HG03342 (cell line): ENCODE data around the gene UFC1.

Source experiments
- ATAC-seq: cut with Tn5 transposase; IDR thresholded peaks from one replicate; pipeline ENCODE4 v1.9.1; 2021; ENCODE audit warnings: mild to moderate bottlenecking, moderate library complexity; ENCODE audit not compliant: unreplicated experiment

UFC1 gene

DNA sequence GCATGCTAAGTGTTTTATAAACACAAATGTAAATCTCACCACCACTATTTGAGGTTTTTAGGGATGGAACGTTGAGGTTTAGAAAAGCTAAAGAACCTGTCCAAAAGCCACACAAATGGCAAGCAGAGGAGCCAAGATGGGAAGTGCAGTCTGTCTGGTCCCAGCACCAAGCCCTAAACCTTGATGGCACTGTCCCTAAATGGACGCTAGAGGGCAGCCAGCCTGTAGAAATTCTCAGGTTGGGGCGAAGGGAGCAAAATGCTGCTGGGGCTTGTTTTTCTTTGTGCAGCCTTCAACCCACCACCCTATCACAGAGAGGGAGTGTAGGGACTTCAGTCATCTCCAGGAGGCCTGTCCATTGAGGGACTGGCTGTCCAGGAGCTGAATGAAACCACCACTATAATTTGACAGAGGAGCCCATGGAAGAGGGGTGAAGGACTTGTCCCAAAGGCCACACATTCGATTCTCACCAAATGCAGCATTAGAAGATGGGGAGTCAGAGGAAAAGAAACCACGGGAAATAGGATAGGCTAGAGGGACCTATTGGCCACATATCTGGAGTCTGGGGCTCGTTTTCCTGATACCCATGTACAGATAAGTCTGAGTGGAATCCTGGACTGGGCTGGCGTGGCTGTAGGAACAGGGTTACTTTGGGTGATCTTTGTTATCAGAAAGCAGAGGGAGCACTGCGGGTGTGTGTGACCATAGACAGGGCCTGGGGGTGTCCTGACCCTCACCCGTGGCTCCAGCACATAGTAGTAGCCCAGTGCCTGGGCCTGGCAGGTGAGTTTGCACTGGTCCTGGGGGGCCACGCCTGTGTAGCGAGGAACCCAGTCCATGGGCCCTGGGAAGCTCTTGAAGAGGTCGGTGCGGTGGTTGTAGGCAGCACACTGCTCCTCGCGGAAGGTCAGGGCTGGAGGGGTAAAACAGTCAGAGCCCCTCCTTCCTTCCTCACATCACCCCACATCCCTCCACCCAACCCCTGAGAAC lies 39.0 kb downstream of the UFC1 start:
- ATAC-seq = peak; percentile 75

DNA sequence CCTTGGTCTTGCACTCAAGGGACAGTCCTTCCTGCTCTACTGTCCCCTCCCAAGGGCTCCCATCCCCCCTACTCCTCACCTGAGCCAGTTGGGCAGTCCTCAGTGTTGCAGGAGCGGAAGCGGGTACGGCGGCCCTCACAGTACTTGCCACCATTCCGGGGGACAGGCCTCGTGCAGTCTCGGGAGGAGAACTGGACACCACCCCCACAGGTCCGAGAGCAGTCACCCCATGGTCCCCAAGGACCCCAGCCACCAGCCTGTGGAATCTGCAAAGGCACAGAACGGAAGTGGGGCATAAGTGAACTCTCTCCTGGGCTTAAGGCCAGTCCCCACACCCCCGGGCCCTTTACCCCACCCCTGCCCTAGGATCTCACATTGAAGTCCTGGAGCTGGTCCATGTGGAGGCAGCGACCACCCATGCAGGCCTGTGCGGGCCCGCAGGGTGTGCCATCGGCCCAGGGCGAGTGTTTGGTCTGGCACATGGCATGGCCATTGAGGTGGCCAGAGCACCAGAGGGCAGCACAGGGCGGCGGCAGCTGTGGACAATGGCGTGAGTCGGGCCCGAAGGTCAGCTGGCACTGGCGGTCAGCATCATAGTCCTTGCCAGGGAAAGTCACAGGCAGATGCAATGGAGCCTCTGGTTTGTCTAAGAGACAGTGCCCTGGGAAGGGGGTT lies 39.9 kb downstream of the UFC1 start:
- no peak for ATAC-seq

DNA sequence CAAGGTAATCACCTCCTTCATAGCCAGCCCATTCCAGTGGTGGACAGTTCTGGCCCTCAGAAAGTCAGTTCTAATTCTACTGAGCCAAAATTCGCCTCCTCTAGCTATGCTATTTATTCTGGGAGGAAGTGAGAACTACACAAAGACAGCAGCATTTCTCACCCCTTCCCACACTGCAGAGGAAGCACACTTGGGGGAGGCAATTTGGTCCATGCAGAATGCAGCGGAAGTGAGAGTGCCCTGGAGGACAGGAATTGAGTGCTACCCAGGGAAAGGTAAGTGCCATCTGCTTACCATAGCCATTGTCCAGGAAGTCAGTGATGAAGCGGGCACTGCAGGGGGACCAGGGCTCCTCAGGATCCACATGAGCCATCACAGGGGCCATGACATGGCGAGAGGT lies 41.4 kb downstream of the UFC1 start:
- ATAC-seq = no peak

GRCh38 chr1:161196111-161196510 lies 42.3 kb downstream of the UFC1 start:
- no peak for ATAC-seq

- ATAC-seq = no peak
Observed at GRCh38 chr1:161196521-161197451, 43.0 kb downstream of the UFC1 start.

DNA sequence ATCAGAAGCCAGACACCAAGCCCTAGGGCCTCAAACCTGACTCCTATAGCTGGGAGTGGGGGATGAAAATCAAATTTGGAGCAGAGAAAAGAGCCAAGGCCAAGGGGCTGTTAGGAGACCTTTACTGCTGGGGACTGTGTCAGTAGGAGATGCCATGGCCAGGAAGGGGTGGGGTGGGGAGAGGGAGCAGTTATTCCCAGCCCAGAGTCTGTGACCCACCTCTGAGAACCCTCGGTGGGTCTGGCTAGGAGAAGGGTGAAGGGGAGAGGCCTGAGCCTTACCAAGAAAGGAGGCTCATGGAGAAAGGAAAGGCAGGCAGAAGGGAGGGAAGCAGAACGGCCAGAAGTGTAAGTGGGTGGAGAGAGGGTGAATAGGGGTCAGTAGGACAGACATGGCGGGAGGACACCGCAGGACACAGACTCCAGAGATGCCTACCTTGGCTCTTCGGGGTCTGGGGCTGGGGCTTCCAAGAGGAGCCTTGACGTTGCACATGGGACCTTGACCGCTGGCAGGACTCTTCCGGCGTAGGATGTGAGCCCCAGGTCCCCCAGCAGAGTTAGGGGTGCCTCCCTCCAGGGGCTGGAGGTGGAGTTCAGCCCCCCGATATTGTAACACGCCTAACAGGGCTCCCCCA lies 43.9 kb downstream of the UFC1 start:
- no peak for ATAC-seq

GRCh38 chr1:161198194-161198896 lies 44.6 kb downstream of the UFC1 start:
- ATAC-seq = no peak

DNA sequence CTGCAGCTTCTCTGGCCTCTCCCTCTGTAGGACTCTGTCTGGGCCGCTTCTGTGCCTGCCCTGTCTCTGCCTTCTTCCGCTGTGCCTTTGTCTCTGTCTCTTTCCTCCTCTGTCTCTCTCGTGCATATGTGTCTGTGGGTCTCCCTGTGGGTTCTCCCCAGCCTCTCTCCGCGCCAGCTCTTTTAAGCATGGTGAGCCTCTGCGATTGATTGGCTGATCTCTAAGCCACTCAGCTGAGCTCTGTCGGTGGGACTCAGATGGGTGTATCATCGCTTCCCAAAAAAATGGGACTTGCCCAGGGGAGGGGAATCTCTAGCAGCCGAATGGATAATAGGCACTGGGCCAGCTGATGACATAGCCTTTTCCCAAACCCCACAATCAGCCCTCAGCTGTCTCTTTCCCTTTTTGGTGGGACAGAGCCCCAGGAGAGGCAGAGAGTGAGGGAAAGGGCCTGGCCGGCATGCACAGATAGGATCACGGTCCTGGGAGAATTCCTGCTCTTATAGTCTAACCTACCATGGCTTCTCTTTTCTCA lies 45.2 kb downstream of the UFC1 start, which contains the start of gene ADAMTS4:
Gene ADAMTS4 (minus strand): TSS at position 158 of the 535 bp plus-strand sequence. CDS start 427 bp downstream, outside the sequence.
- ATAC-seq = no peak

- ATAC-seq = no peak
Observed at GRCh38 chr1:161199506-161200139, 45.8 kb downstream of the UFC1 start.

- no peak for ATAC-seq
Observed at GRCh38 chr1:161200421-161200991, 46.7 kb downstream of the UFC1 start.

GRCh38 chr1:161200992-161201835 lies 47.4 kb downstream of the UFC1 start:
- no peak for ATAC-seq

DNA sequence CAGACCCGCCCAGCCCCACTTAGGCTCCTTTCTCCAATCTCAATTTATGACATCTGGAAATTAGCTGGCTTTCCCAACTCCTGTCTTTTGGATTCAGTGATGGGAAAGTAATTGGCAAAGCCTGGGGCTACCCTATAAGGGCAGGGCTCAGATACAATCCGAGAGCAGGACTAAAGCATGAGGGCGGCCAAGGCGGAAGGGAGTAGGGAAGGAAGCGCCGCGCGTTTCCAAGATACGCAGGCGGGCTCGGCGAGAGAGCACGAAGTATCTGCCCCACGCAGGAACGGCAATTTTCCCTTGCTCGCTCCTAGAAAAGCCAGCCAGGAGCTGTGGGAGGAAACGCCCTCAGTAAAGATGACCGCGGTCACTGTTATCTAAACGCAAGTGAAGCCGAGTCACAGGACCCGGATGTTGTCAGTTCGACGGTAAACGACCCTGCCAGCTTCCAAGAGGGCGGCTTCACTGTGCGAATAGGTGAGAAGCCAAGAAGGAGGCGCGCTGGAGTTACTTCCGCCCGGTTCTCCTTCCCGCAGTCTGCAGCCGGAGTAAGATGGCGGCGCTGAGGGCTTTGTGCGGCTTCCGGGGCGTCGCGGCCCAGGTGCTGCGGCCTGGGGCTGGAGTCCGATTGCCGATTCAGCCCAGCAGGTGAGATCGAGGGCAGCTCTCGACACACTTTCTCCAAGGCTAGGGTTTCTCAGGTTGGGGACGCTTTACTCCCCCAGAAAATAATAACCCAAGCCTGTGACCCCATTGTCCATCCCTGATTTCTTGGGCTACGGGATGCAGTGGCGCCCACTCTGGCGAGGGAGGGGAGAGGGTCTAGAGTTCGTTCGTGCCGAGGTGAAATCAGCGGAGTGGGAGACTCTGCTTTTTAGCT lies 48.3 kb downstream of the UFC1 start, which contains the start of gene NDUFS2:
Gene NDUFS2 (plus strand): TSS at position 532 of the 877 bp plus-strand sequence. CDS start 19 bp downstream, at position 551.
- peak; percentile 98 for ATAC-seq

DNA sequence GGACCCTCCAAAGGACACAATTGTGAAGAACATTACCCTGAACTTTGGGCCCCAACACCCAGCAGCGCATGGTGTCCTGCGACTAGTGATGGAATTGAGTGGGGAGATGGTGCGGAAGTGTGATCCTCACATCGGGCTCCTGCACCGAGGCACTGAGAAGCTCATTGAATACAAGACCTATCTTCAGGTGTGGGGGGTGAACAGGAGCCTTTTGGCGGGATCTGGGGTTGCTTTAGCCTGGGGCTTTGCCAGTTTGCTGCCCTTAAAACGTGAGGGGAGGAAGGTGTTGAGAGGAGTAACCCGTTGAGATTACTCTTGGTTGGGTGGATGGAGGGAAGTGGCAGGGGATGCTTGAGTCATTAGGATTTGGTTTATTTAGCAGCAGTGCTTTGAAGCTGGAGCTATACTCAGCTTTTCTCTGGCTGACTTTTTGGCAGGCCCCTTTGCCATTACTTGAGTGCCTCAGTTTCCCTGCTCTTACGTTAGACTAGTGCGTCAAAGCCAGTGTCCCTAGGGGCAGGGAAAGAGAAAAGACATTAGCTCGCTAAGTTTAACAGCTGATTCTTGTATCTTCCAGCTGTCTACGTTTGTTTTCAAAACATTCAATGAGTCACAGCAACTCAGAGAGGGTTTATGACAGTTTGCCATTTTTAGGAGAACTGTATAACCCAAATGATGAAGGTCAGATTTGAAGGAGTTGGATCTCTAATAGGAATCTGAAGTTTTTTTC lies 52.8 kb downstream of the UFC1 start:
- ATAC-seq = no peak

- no peak for ATAC-seq
Observed at GRCh38 chr1:161207173-161207572, 53.4 kb downstream of the UFC1 start.
